Muscle of back (tissue), 11 donors: ENCODE data around the gene EIF2AK2. TPM values are rescaled to one million over a fixed set of nuclear protein-coding genes. Genes with fewer than 3 reads are reported as not detected.
A peak's percentile ranks its signal among the peaks of the same experiment; 100 is the strongest.

ENCODE experiments used
- DNase-seq, 3 donors: peaks; one replicate each; pipeline versions ENCODE4 v3.0.0 to v3.0.0-alpha.2; 2013
- polyA plus RNA-seq, 10 donors: library from polyadenylated mRNA; unstranded; fragments of 120-200 nt; gene quantifications; one replicate each; pipeline ENCODE4 v1.2.1, GENCODE V29; 2013; ENCODE audit not compliant: insufficient read length in 10 of 10

The EIF2AK2 gene
- polyA plus RNA-seq, 10 donors = 15.4 to 26.5 (median 23.4) TPM

GRCh38 chr2:37180006-37180639 lies 23.3 kb upstream of the EIF2AK2 start:
- no peak for DNase-seq

- no peak for DNase-seq
These were observed 17.0 kb upstream of the EIF2AK2 start for GRCh38 chr2:37173741-37174140.

GRCh38 chr2:37171624-37171950 lies 14.8 kb upstream of the EIF2AK2 start:
- no peak for DNase-seq

GRCh38 chr2:37168217-37168981 lies 11.6 kb upstream of the EIF2AK2 start:
- DNase-seq = peak in 2 of 3 donors; percentile 12 to 36

- DNase-seq = no peak
These were observed 10.9 kb upstream of the EIF2AK2 start for GRCh38 chr2:37167636-37168180.

- no peak for DNase-seq
These were observed 8.0 kb upstream of the EIF2AK2 start for GRCh38 chr2:37164757-37165156.

- DNase-seq = peak; percentile 53 to 91 (median 70)
These were observed 516 bp downstream of the EIF2AK2 start for GRCh38 chr2:37156071-37156856.

- DNase-seq = no peak
These were observed 2.0 kb downstream of the EIF2AK2 start for GRCh38 chr2:37154785-37155184.

GRCh38 chr2:37153224-37153623 lies 3.6 kb downstream of the EIF2AK2 start:
- DNase-seq = no peak

- peak in 1 of 3 donors; percentile 7 for DNase-seq
These were observed 7.0 kb downstream of the EIF2AK2 start for GRCh38 chr2:37149626-37150322.

GRCh38 chr2:37148325-37148724 lies 8.5 kb downstream of the EIF2AK2 start:
- no peak for DNase-seq

- DNase-seq = no peak
These were observed 10.7 kb downstream of the EIF2AK2 start for GRCh38 chr2:37146062-37146461.

- no peak for DNase-seq
These were observed 12.8 kb downstream of the EIF2AK2 start for GRCh38 chr2:37143974-37144373.

GRCh38 chr2:37142546-37142945 lies 14.2 kb downstream of the EIF2AK2 start:
- no peak for DNase-seq

GRCh38 chr2:37132914-37133313 lies 23.9 kb downstream of the EIF2AK2 start:
- no peak for DNase-seq

- DNase-seq = peak; percentile 48 to 70 (median 50)
These were observed 31.4 kb downstream of the EIF2AK2 start for GRCh38 chr2:37125416-37125815.

- DNase-seq = no peak
These were observed 37.6 kb downstream of the EIF2AK2 start for GRCh38 chr2:37119157-37119556.

- no peak for DNase-seq
These were observed 39.2 kb downstream of the EIF2AK2 start for GRCh38 chr2:37117566-37117965.

GRCh38 chr2:37111958-37112357 lies 44.8 kb downstream of the EIF2AK2 start:
- DNase-seq = no peak

GRCh38 chr2:37110306-37111212 lies 46.2 kb downstream of the EIF2AK2 start:
- no peak for DNase-seq

- DNase-seq = no peak
These were observed 47.3 kb downstream of the EIF2AK2 start for GRCh38 chr2:37109523-37109922.
